Measurements from ENCODE around the gene CELF1.

DNA sequence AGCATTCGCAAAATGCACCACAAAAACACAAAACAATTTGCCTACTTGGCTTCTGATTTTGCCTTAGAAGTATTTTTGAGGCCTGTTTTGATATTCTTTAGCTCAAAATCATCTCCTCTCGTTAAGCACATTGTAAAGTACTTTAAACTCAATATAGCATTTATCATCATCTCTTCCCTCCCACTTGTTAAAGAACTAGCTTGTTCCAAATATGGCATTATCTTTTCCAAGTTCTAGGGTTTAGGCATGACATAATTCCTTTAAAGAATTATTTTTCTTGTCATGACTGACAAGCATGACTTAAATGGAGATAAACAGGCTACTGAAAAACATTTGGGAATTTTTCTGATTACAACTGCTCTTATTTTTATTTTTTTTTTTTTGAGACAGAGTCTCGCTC lies 21.3 kb downstream of the CELF1 start:
- TF ChIP-seq, protein P1, sequence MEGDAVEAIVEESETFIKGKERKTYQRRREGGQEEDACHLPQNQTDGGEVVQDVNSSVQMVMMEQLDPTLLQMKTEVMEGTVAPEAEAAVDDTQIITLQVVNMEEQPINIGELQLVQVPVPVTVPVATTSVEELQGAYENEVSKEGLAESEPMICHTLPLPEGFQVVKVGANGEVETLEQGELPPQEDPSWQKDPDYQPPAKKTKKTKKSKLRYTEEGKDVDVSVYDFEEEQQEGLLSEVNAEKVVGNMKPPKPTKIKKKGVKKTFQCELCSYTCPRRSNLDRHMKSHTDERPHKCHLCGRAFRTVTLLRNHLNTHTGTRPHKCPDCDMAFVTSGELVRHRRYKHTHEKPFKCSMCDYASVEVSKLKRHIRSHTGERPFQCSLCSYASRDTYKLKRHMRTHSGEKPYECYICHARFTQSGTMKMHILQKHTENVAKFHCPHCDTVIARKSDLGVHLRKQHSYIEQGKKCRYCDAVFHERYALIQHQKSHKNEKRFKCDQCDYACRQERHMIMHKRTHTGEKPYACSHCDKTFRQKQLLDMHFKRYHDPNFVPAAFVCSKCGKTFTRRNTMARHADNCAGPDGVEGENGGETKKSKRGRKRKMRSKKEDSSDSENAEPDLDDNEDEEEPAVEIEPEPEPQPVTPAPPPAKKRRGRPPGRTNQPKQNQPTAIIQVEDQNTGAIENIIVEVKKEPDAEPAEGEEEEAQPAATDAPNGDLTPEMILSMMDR (IDR thresholded peaks at IDR 0.05): no peak
- TF ChIP-seq EZH2 (IDR thresholded peaks at IDR 0.05; ENCODE audit: borderline replicate concordance, insufficient read depth, low read depth, low read length, poor library complexity, severe bottlenecking): no peak
